GM21825 (cell line): ENCODE results near the gene PFKP.

Experiments
- ATAC-seq: cut with Tn5 transposase; IDR thresholded peaks from one replicate; pipeline ENCODE4 v1.9.1; 2021; ENCODE audit warnings: mild to moderate bottlenecking, moderate library complexity; ENCODE audit not compliant: unreplicated experiment

PFKP gene

GRCh38 chr10:3111621-3112163, 44.3 kb downstream of the PFKP start:
- no peak for ATAC-seq

GRCh38 chr10:3113343-3113720, 46.0 kb downstream of the PFKP start:
- no peak for ATAC-seq

GRCh38 chr10:3115685-3116084, 48.3 kb downstream of the PFKP start:
- ATAC-seq: no peak

- ATAC-seq: no peak
Measured at GRCh38 chr10:3116508-3117100, 49.3 kb downstream of the PFKP start.

- ATAC-seq: no peak
Measured at GRCh38 chr10:3117486-3117885, 50.1 kb downstream of the PFKP start.

GRCh38 chr10:3118641-3119091, 51.3 kb downstream of the PFKP start:
- ATAC-seq: no peak

- no peak for ATAC-seq
Measured at GRCh38 chr10:3119796-3120459, 52.6 kb downstream of the PFKP start.

GRCh38 chr10:3122034-3122433, 54.7 kb downstream of the PFKP start:
- ATAC-seq: no peak

- no peak for ATAC-seq
Measured at GRCh38 chr10:3122486-3123205, 55.3 kb downstream of the PFKP start.

- no peak for ATAC-seq
Measured at GRCh38 chr10:3123571-3124411, 56.4 kb downstream of the PFKP start.

GRCh38 chr10:3124412-3125175, 57.2 kb downstream of the PFKP start:
- no peak for ATAC-seq

GRCh38 chr10:3125527-3126170, 58.3 kb downstream of the PFKP start:
- ATAC-seq: no peak

- no peak for ATAC-seq
Measured at GRCh38 chr10:3126249-3126648, 58.9 kb downstream of the PFKP start.

- ATAC-seq: no peak
Measured at GRCh38 chr10:3126741-3127346, 59.5 kb downstream of the PFKP start.

GRCh38 chr10:3127921-3128320, 60.6 kb downstream of the PFKP start:
- ATAC-seq: no peak

GRCh38 chr10:3128379-3129130, 61.2 kb downstream of the PFKP start:
- ATAC-seq: no peak

GRCh38 chr10:3129581-3130340, 62.4 kb downstream of the PFKP start:
- no peak for ATAC-seq

- no peak for ATAC-seq
Measured at GRCh38 chr10:3131098-3131497, 63.8 kb downstream of the PFKP start.
